GM23248 (cell line): ENCODE results near the gene JARID2. TPM values are rescaled to one million over a fixed set of nuclear protein-coding genes. Genes with fewer than 3 reads are reported as not detected.

ENCODE experiments used
- DNase-seq: peaks from one replicate; pipeline ENCODE4 v3.0.0-alpha.2; 2015
- H2AFZ ChIP-seq: fragments of 200-600 bp; sonication (generic); 2 replicates; pipeline ENCODE4 v1.6.1; 2016; ENCODE audit warnings: antibody characterized with exemption
- H3F3A ChIP-seq: fragments of 200-600 bp; sonication (generic); 2 replicates; pipeline ENCODE4 v1.6.1; 2016; ENCODE audit warnings: mild to moderate bottlenecking, antibody characterized with exemption, mixed run types; ENCODE audit not compliant: insufficient read depth
- H3K27ac ChIP-seq: fragments of 200-600 bp; sonication (generic); 2 replicates; pipeline ENCODE4 v1.5.1; 2016; ENCODE audit warnings: mild to moderate bottlenecking
- H3K27me3 ChIP-seq: fragments of 200-600 bp; sonication (generic); replicated peaks from 2 replicates; pipeline ENCODE4 v1.6.1; 2016; ENCODE audit warnings: mild to moderate bottlenecking; ENCODE audit not compliant: insufficient read depth
- H3K36me3 ChIP-seq: fragments of 200-600 bp; sonication (generic); 2 replicates; pipeline ENCODE4 v1.6.1; 2016; ENCODE audit warnings: low read depth, mild to moderate bottlenecking
- H3K4me1 ChIP-seq: fragments of 200-600 bp; sonication (generic); 2 replicates; pipeline ENCODE4 v1.6.1; 2016; ENCODE audit warnings: mild to moderate bottlenecking; ENCODE audit not compliant: insufficient read depth
- H3K4me2 ChIP-seq: fragments of 200-600 bp; sonication (generic); one replicate; pipeline ENCODE4 v1.6.1; 2016; ENCODE audit warnings: mild to moderate bottlenecking; ENCODE audit not compliant: unreplicated experiment
- H3K4me3 ChIP-seq: fragments of 200-600 bp; sonication (generic); 2 replicates; pipeline ENCODE4 v1.5.1; 2016; ENCODE audit warnings: mild to moderate bottlenecking
- H3K79me2 ChIP-seq: fragments of 200-600 bp; sonication (generic); 2 replicates; pipeline ENCODE4 v1.6.1; 2016; ENCODE audit warnings: mild to moderate bottlenecking; ENCODE audit not compliant: insufficient read depth
- H3K9ac ChIP-seq: fragments of 200-600 bp; sonication (generic); 2 replicates; pipeline ENCODE4 v1.6.1; 2016; ENCODE audit warnings: mild to moderate bottlenecking
- H3K9me2 ChIP-seq: fragments of 200-600 bp; sonication (generic); 2 replicates; pipeline ENCODE4 v1.6.1; 2016; ENCODE audit warnings: mixed run types, mild to moderate bottlenecking, moderate library complexity; ENCODE audit not compliant: insufficient read depth
- H3K9me3 ChIP-seq: fragments of 200-600 bp; sonication (generic); one replicate; pipeline ENCODE4 v1.6.1; 2017; ENCODE audit warnings: low read depth
- H4K20me1 ChIP-seq: fragments of 200-600 bp; sonication (generic); 2 replicates; pipeline ENCODE4 v1.6.0; 2016; ENCODE audit not compliant: insufficient read depth
- EZH2 ChIP-seq: fragments of 200-600 bp; sonication (generic); IDR thresholded peaks from 2 replicates; pipeline ENCODE4 v1.6.1; 2018; ENCODE audit warnings: antibody characterized with exemption, mild to moderate bottlenecking; ENCODE audit not compliant: insufficient read depth, poor library complexity, severe bottlenecking
- EZH2phosphoT487 ChIP-seq: fragments of 200-600 bp; sonication (generic); IDR thresholded peaks from 2 replicates; pipeline ENCODE4 v1.6.1; 2018; ENCODE audit warnings: antibody characterized with exemption, moderate library complexity, mild to moderate bottlenecking, low read depth; ENCODE audit not compliant: insufficient read depth
- WGBS, 2 experiments: methylation state at CpG; one replicate each; pipeline ENCODE4 v1.1.6; 2015 to 2017; ENCODE audit warnings: low lambda C conversion rate in 2 of 2, low coverage in 1 of 2; ENCODE audit errors: missing lambda C conversion rate in 2 of 2; 5-methylcytosine and 5-hydroxymethylcytosine counted together
- in situ Hi-C: fragments of 300-500 bp; cut with MboI; formaldehyde crosslinking; loops from 2 replicates; pipeline ENCODE4 v1.15.0; 2020
- polyA plus RNA-seq: library from polyadenylated mRNA; unstranded; fragments of >200 nt; fragmentation: Nextera tagmentation; extraction: Ambion mirVana; gene quantifications from 2 replicates; pipeline ENCODE4 v1.2.1, GENCODE V29; 2016
- total RNA-seq: library from RNA; depleted of rRNA; stranded (reverse); fragments of >200 nt; shearing (Covaris generic); gene quantifications from 2 replicates; pipeline ENCODE4 v1.2.3, GENCODE V29; 2014

Gene JARID2
- total and polyA plus RNA-seq, 2 experiments from 2014 or later, result 3.9 to 9.3 TPM

DNA sequence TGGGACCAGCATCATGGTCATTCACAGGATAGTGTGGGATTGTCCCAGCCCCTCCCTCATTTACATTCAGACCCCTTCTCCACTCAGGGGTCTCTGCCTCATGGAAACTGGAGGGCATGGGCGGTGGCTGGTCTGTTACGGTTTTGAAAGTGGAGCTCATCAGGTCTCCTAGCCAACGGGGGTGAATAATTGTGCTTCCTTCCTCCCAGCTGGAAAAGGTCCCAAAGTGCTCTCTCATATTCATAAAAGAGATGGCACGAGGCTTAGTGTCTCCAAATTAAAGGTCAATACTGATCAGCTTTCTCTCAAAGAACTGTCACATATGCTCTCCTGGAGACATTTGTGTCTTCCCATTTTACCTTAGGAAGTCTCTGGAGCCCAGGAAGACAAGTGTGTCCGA is 19.9 kb downstream of the JARID2 start:
- Histone ChIP-seq H3K4me1 (peaks cover 61% of the 10 kb centered on the region), H3K4me3 (peak overlapping the region; percentile 30; the same call in 1 of the 2 replicates), H3K27me3 (no peaks in the 10 kb centered on the region), H3K9me2 (no peaks in the 10 kb centered on the region), H3F3A (peaks cover 54% of the 10 kb centered on the region), H4K20me1 (peaks cover 12% of the 10 kb centered on the region; the same call in 1 of the 2 replicates), H3K27ac (peak overlapping the region; percentile 45), H3K9ac (peak overlapping the region; percentile 40; the same call in 1 of the 2 replicates), H3K36me3 (no peaks in the 10 kb centered on the region), H3K4me2 (peak overlapping the region; percentile 61), H2AFZ (no peak overlapping the region), H3K79me2 (peaks cover 100% of the 10 kb centered on the region), H3K9me3 (no peaks in the 10 kb centered on the region)
- peak; percentile 82 for DNase-seq
- in situ Hi-C loops, result no loop called here
- WGBS, 2 experiments, result 27 to 37% methylated on average over 5 of the region's 5 CpGs
- TF ChIP-seq EZH2 (no peak), EZH2phosphoT487 (no peak)

GRCh38 chr6:15266423-15266996 is 20.6 kb downstream of the JARID2 start:
- Histone ChIP-seq H3K9me3 (no peaks in the 10 kb centered on the region), H3K4me3 (no peak overlapping the region), H3K4me2 (peak overlapping the region; percentile 61), H3K9ac (0 out of 2 replicates have a peak overlapping the region, but pooled peaks have one; percentile 40), H3K9me2 (no peaks in the 10 kb centered on the region), H3K79me2 (peaks cover 100% of the 10 kb centered on the region), H3F3A (peaks cover 46% of the 10 kb centered on the region), H3K4me1 (peaks cover 53% of the 10 kb centered on the region), H4K20me1 (peaks cover 10% of the 10 kb centered on the region; the same call in 1 of the 2 replicates), H3K27me3 (no peaks in the 10 kb centered on the region), H2AFZ (no peak overlapping the region), H3K27ac (0 out of 2 replicates have a peak overlapping the region, but pooled peaks have one; percentile 45), H3K36me3 (no peaks in the 10 kb centered on the region)
- no peak for DNase-seq
- no peak for TF ChIP-seq EZH2
- no peak for TF ChIP-seq EZH2phosphoT487
- 94 to 98% methylated on average over 11 of the region's 11 CpGs for WGBS, 2 experiments
- in situ Hi-C loops, result no loop called here

DNA sequence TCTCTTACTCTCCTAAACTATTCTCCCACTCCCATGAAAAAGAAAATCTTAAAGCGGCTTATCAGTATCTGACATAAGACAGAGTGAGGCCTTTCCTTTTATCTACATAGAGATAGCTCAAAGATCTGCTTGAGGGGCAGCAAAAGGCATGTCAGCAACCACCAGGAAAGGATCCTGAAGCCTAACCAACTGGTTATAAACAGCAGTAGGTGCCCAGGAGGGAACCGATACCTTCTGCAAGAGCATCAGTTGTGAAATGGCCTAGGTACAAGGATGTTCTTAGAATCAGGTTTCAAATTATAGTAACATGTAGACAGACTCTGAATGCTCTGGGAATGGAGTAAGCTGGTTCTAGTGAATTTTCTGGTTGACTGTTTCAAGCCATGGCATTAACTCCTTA is 21.4 kb downstream of the JARID2 start:
- H3K9me2 ChIP-seq, result no peaks in the 10 kb centered on the region
- no peak overlapping the region for H3K4me2 ChIP-seq
- H3K36me3 ChIP-seq, result no peaks in the 10 kb centered on the region
- TF ChIP-seq EZH2phosphoT487 (no peak), EZH2 (no peak)
- peaks cover 100% of the 10 kb centered on the region for H3K79me2 ChIP-seq
- peaks cover 51% of the 10 kb centered on the region for H3K4me1 ChIP-seq
- H3K27me3 ChIP-seq, result no peaks in the 10 kb centered on the region
- no peak overlapping the region for H3K27ac ChIP-seq
- WGBS, 2 experiments, result 98 to 100% methylated on average over 2 of the region's 2 CpGs
- no peak overlapping the region for H3K9ac ChIP-seq
- H3K9me3 ChIP-seq, result no peaks in the 10 kb centered on the region
- H2AFZ ChIP-seq, result no peak overlapping the region
- H3K4me3 ChIP-seq, result no peak overlapping the region
- H4K20me1 ChIP-seq, result peaks cover 10% of the 10 kb centered on the region; the same call in 1 of the 2 replicates
- no peak for DNase-seq
- H3F3A ChIP-seq, result peaks cover 39% of the 10 kb centered on the region
- in situ Hi-C loops, result no loop called here

DNA sequence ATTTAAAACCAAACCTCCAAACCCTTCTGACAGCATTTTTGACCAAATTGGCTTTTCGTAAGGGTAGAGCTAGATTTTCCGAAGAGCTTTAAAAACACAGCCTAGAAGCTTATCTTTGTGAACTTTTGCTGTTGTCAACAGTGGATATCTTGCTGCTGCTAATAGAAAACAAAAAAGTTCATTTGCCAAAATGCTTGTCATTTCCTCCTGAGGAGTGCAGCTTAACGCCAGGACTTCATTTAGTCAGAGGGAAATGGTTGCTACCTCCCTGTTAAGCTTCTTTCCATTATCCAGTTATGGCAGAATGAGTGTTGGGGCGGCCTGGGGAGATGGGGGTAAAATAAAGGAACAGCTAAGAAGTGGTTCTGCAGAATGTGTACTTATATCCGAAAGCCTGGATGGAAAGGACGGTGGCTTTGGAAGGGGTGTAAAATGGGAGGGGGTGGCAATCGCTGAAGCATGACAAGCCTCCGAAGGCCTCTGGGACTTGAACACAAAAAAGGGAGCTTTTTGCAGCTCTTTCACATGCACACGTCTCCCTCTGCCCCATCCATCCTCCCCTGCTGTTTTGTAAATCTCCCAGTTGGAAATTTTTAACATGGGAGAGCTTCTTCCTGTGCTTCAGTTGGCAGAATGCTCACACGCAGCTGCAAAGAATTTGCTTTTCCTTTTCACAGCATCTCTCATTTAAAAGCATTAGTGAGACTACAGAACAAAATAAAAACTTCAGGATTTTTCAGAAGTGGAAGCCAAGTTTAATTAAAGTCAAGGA is 22.5 kb downstream of the JARID2 start:
- H3K4me2 ChIP-seq, result peak overlapping the region; percentile 63
- in situ Hi-C loops, result no loop called here
- peaks cover 50% of the 10 kb centered on the region for H3K4me1 ChIP-seq
- no peaks in the 10 kb centered on the region for H3K36me3 ChIP-seq
- no peaks in the 10 kb centered on the region for H3K9me2 ChIP-seq
- peaks cover 37% of the 10 kb centered on the region for H3F3A ChIP-seq
- H4K20me1 ChIP-seq, result peaks cover 17% of the 10 kb centered on the region
- H3K27ac ChIP-seq, result peak overlapping the region; percentile 37
- H3K9ac ChIP-seq, result peak overlapping the region; percentile 50
- TF ChIP-seq EZH2phosphoT487 (no peak), EZH2 (no peak)
- H2AFZ ChIP-seq, result 0 out of 2 replicates have a peak overlapping the region, but pooled peaks have one; percentile 8
- no peaks in the 10 kb centered on the region for H3K9me3 ChIP-seq
- DNase-seq, result peak; percentile 55
- WGBS, 2 experiments, result 24 to 26% methylated on average over 10 of the region's 10 CpGs
- no peaks in the 10 kb centered on the region for H3K27me3 ChIP-seq
- H3K4me3 ChIP-seq, result peak overlapping the region; percentile 26
- peaks cover 100% of the 10 kb centered on the region for H3K79me2 ChIP-seq
